Measurements from ENCODE around the gene PAFAH1B1. TPM values are rescaled to one million over a fixed set of nuclear protein-coding genes. Genes with fewer than 3 reads are reported as not detected.

PAFAH1B1 gene
- polyA plus RNA-seq, 2 of the 4 experiments (the other 2 are of a cell fraction), result 122 to 197 TPM

GRCh38 chr17:2701996-2702741 lies 108.7 kb downstream of the PAFAH1B1 start:
- Histone ChIP-seq H3K4me3 (no peak overlapping the region), H3K4me2 (no peak overlapping the region), H3K4me1 (peaks cover 15% of the 10 kb centered on the region), H3K9me3 (no peaks in the 10 kb centered on the region), H3K27ac (no peak overlapping the region)
- no peak for FAIRE-seq
- no peak for DNase-seq (ENCODE audit: low read depth in 1 of 2, low spot score in 1 of 2)
- ATAC-seq, result no peak
- WGBS (ENCODE audit: missing lambda C conversion rate), result 89% methylated on average over 22 of the region's 22 CpGs
- TF ChIP-seq FOSB (CRISPR knock-in tag; IDR thresholded peaks at IDR 0.05) (no peak), KDM1A (IDR thresholded peaks at IDR 0.05; ENCODE audit: low read depth) (no peak), EHMT2 (IDR thresholded peaks at IDR 0.05; ENCODE audit: low read depth) (no peak), RNF2 (IDR thresholded peaks at IDR 0.05; ENCODE audit: borderline replicate concordance, low read depth) (no peak), CEBPB (IDR thresholded peaks at IDR 0.05) (no peak), BCL3 (IDR thresholded peaks at IDR 0.05) (no peak), CHD2 (IDR thresholded peaks at IDR 0.05; ENCODE audit: low read length, partially characterized antibody) (no peak), CTCF (IDR thresholded peaks at IDR 0.05) (no peak), ELK1 (IDR thresholded peaks at IDR 0.05; ENCODE audit: low read depth, low read length) (no peak), POLR2A (IDR thresholded peaks at IDR 0.05; ENCODE audit: low read length) (no peak), ESRRA (IDR thresholded peaks at IDR 0.05; ENCODE audit: borderline replicate concordance, low read length) (no peak), ZC3H11A (IDR thresholded peaks at IDR 0.05) (no peak), GATA3 (IDR thresholded peaks at IDR 0.05; ENCODE audit: borderline replicate concordance) (no peak), ATOH8 (CRISPR knock-in tag; IDR thresholded peaks at IDR 0.05; ENCODE audit: low read depth) (no peak), MAX (IDR thresholded peaks at IDR 0.05) (no peak)
- CTCF ChIA-PET, result interaction anchor here (0.5 to 2.0 kb wide), 5 partner anchors 14 to 518 kb away, joined by 3 to 5 read pairs (median 3); no protein-coding TSS in a partner anchor
- POLR2A ChIA-PET, result no interaction called here

GRCh38 chr17:2703181-2703580 lies 109.7 kb downstream of the PAFAH1B1 start:
- Histone ChIP-seq H3K4me3 (no peak overlapping the region), H3K27ac (no peak overlapping the region), H3K4me1 (peaks cover 25% of the 10 kb centered on the region), H3K9me3 (no peaks in the 10 kb centered on the region), H3K4me2 (no peak overlapping the region)
- ChIA-PET POLR2A (no interaction called here), CTCF (interaction anchor here (1.6 kb wide), 1 partner anchor 30 kb away, joined by 3 read pairs; no protein-coding TSS in a partner anchor)
- FAIRE-seq (no peak), ATAC-seq (no peak), DNase-seq (ENCODE audit: low read depth in 1 of 2, low spot score in 1 of 2) (no peak)
- 93% methylated on average over 20 of the region's 20 CpGs for WGBS (ENCODE audit: missing lambda C conversion rate)
- TF ChIP-seq RARB (CRISPR knock-in tag; IDR thresholded peaks at IDR 0.05) (no peak), NPAS2 (CRISPR knock-in tag; IDR thresholded peaks at IDR 0.05; ENCODE audit: borderline replicate concordance) (no peak), ATOH8 (CRISPR knock-in tag; IDR thresholded peaks at IDR 0.05; ENCODE audit: low read depth) (no peak), ZNF302 (CRISPR knock-in tag; IDR thresholded peaks at IDR 0.05) (no peak), KDM5A (IDR thresholded peaks at IDR 0.05) (no peak), REST (IDR thresholded peaks at IDR 0.05) (no peak), RFX5 (IDR thresholded peaks at IDR 0.05) (no peak), SMC3 (IDR thresholded peaks at IDR 0.05) (no peak)
